ENCODE data around the gene TMEM132D.

GRCh38 chr12:129673806-129674205 is 230.0 kb downstream of the TMEM132D start:
- TF ChIP-seq CTCF (IDR thresholded peaks at IDR 0.05): no peak
- TF ChIP-seq POLR2A (IDR thresholded peaks at IDR 0.05; ENCODE audit: low read depth): no peak
- TF ChIP-seq POLR2AphosphoS5 (IDR thresholded peaks at IDR 0.05): no peak
